ENCODE data around the gene TMEM154.

TMEM154 gene

GRCh38 chr4:152708361-152708760, 28.6 kb upstream of the TMEM154 start:
- no peak overlapping the region for H3K4me3 ChIP-seq (replicated peaks; ENCODE audit: low read depth, low read length)
- TF ChIP-seq, protein P1, sequence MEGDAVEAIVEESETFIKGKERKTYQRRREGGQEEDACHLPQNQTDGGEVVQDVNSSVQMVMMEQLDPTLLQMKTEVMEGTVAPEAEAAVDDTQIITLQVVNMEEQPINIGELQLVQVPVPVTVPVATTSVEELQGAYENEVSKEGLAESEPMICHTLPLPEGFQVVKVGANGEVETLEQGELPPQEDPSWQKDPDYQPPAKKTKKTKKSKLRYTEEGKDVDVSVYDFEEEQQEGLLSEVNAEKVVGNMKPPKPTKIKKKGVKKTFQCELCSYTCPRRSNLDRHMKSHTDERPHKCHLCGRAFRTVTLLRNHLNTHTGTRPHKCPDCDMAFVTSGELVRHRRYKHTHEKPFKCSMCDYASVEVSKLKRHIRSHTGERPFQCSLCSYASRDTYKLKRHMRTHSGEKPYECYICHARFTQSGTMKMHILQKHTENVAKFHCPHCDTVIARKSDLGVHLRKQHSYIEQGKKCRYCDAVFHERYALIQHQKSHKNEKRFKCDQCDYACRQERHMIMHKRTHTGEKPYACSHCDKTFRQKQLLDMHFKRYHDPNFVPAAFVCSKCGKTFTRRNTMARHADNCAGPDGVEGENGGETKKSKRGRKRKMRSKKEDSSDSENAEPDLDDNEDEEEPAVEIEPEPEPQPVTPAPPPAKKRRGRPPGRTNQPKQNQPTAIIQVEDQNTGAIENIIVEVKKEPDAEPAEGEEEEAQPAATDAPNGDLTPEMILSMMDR (IDR thresholded peaks at IDR 0.05; ENCODE audit: low read length, missing control alignments), result no peak
- DNase-seq (ENCODE audit: low read depth), result no peak

GRCh38 chr4:152707632-152708031, 27.8 kb upstream of the TMEM154 start:
- TF ChIP-seq, protein P1 (IDR thresholded peaks at IDR 0.05; ENCODE audit: low read length, missing control alignments), result no peak
- DNase-seq (ENCODE audit: low read depth), result no peak
- H3K4me3 ChIP-seq (replicated peaks; ENCODE audit: low read depth, low read length), result no peak overlapping the region

- no peak for DNase-seq (ENCODE audit: low read depth)
- no peak overlapping the region for H3K4me3 ChIP-seq (replicated peaks; ENCODE audit: low read depth, low read length)
- TF ChIP-seq, protein P1 (IDR thresholded peaks at IDR 0.05; ENCODE audit: low read length, missing control alignments), result no peak
Observed at GRCh38 chr4:152705903-152706302, 26.1 kb upstream of the TMEM154 start.

DNA sequence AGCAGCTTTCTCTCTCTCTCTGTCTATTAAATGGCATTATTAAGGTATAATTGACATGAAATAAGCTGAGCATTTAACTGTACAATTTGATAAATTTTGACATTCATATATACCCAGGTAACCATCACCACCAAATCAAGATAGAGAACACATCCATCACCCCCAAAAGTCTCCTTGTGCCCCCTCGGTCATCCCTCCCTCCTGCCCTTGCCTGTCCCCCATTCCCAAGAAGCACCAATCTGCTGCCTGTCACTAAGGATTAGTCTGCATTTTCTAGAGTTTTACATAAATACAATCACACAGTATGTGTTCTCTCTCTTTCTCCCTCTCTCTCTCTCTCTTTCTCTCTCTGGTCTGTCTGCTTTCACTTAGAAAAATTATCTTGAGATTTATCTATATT, 25.0 kb upstream of the TMEM154 start:
- H3K4me3 ChIP-seq (replicated peaks; ENCODE audit: low read depth, low read length), result no peak overlapping the region
- TF ChIP-seq, protein P1 (IDR thresholded peaks at IDR 0.05; ENCODE audit: low read length, missing control alignments), result no peak
- no peak for DNase-seq (ENCODE audit: low read depth)

DNA sequence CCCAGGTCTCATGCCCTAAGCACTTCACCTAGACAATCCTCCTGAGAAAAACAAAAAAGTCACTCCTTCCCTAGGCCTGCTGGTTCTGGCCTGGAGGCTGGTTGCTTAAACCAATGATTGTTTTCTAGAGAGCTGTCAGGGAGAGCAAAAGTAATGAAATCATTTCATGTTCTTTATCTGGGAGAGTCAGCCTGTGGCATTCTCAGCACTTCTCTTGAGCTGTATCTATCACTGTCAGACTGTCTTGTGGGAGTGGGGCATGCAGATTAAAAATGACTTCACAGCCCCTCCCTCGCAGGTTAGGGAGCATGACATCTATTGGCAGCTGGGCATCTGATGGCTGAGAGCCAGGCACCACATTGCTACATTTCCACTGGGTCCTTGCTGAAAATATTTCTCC, 20.4 kb upstream of the TMEM154 start:
- peak; percentile 24 for DNase-seq (ENCODE audit: low read depth)
- TF ChIP-seq, protein P1 (IDR thresholded peaks at IDR 0.05; ENCODE audit: low read length, missing control alignments), result no peak
- no peak overlapping the region for H3K4me3 ChIP-seq (replicated peaks; ENCODE audit: low read depth, low read length)

DNA sequence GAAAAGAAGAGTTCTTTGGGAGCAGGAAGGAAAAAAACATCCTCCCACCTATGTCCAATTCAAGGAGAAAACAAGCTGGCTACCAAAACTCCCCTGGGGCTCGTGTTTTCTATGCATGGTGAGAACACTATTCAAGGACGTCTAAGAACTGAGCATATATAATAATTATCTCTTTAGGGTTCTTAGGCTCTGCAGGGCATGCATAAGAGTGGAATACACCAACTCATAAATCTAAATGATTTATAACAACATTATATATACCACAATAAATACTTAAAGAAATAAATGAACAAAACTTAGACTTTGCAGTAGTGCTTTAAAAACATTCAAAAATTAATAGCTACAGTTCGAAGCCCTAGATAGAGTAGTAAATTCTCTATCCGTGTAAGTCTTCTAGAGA, 19.5 kb upstream of the TMEM154 start:
- TF ChIP-seq, protein P1 (IDR thresholded peaks at IDR 0.05; ENCODE audit: low read length, missing control alignments), result no peak

DNA sequence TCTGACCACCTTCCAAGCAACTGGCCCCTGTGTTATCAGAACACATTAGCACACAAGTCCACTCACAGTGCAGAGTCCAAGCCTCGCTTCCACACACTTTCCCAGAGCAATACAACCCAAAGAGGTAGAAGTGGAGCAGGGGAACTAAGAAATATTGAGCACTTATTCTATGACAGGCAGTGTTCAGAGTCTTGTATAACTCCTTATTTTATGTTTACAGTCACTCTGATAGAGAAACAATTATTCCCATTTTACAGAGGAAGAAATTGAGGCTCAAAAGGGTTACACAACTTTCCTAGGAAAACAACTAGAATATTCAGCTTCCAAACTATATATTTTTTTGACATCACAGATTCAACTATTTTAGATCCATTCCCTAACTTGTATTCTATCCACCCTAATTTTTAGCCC, 18.3 kb upstream of the TMEM154 start:
- TF ChIP-seq, protein P1 (IDR thresholded peaks at IDR 0.05; ENCODE audit: low read length, missing control alignments), result no peak
- DNase-seq (ENCODE audit: low read depth), result no peak
- no peak overlapping the region for H3K4me3 ChIP-seq (replicated peaks; ENCODE audit: low read depth, low read length)

More for the DNA sequence above, 19.5 kb upstream of the TMEM154 start:
- DNase-seq (ENCODE audit: low read depth), result no peak
- H3K4me3 ChIP-seq (replicated peaks; ENCODE audit: low read depth, low read length), result no peak overlapping the region

Data from fibroblast of pulmonary artery (primary cell).